AG09309 (cell line): ENCODE results near the gene BRD3.
A peak's percentile ranks its signal among the peaks of the same experiment; 100 is the strongest.

ENCODE experiments used
- DNase-seq: peaks from one replicate; pipeline ENCODE4 v3.0.0-alpha.2; 2010; ENCODE audit warnings: low read depth
- H3K4me3 ChIP-seq: 2 replicates; pipeline ENCODE4 v1.5.1; 2011; ENCODE audit warnings: mild to moderate bottlenecking, low read depth, low read length, moderate library complexity; ENCODE audit not compliant: control insufficient read depth
- CTCF ChIP-seq: IDR thresholded peaks from 2 replicates; pipeline ENCODE4 v1.5.1; 2011; ENCODE audit warnings: mild to moderate bottlenecking, low read depth, low read length, inconsistent platforms; ENCODE audit not compliant: insufficient read depth, control insufficient read depth; ENCODE audit errors: missing control alignments

Gene BRD3

GRCh38 chr9:133996531-133997520, 71.0 kb downstream of the BRD3 start:
- no peak overlapping the region for H3K4me3 ChIP-seq
- no peak for DNase-seq
- no peak for TF ChIP-seq CTCF

- no peak for DNase-seq
- peak; percentile 35 for TF ChIP-seq CTCF
Measured at GRCh38 chr9:133995012-133995896, 72.6 kb downstream of the BRD3 start.

GRCh38 chr9:133994353-133995011, 73.3 kb downstream of the BRD3 start:
- no peak for DNase-seq
- H3K4me3 ChIP-seq = no peak overlapping the region

More at GRCh38 chr9:133995012-133995896, 72.6 kb downstream of the BRD3 start:
- no peak overlapping the region for H3K4me3 ChIP-seq

GRCh38 chr9:133993635-133994253, 74.1 kb downstream of the BRD3 start:
- TF ChIP-seq CTCF = no peak
- peak overlapping the region; percentile 94 for H3K4me3 ChIP-seq
- DNase-seq = no peak

More at GRCh38 chr9:133994353-133995011, 73.3 kb downstream of the BRD3 start:
- TF ChIP-seq CTCF = peak; percentile 100

GRCh38 chr9:133992780-133993634, 74.8 kb downstream of the BRD3 start:
- DNase-seq = peak; percentile 77
- H3K4me3 ChIP-seq = peak overlapping the region; percentile 94
- TF ChIP-seq CTCF = peak; percentile 45
